HEK293 (cell line): Measurements from ENCODE around the gene RAB11FIP5.

Experiments used
- CTCF ChIA-PET: fragments of 350-600 bp; formaldehyde crosslinking; extraction: SDS; loops from one replicate; lab custom pipeline; 2021; ENCODE audit warnings: antibody characterized with exemption; lab: Yijun Ruan, JAX
- POLR2A ChIA-PET: fragments of 300-600 bp; formaldehyde crosslinking; extraction: SDS; loops from one replicate; lab custom pipeline; 2020; ENCODE audit warnings: antibody characterized with exemption, inconsistent platforms; lab: Yijun Ruan, JAX
- H3K27ac ChIP-seq: fragments of 200-500 bp; sonication (Bioruptor generic); 2 replicates; pipeline ENCODE4 v1.5.1; 2014; ENCODE audit warnings: low read depth, low read length, control low read depth, inconsistent platforms; ENCODE audit errors: extremely low read depth
- H3K36me3 ChIP-seq, 2 experiments: fragments of 200-500 bp in 1 of 2; sonication (Bioruptor generic) in 1 of 2; 1 replicate in 1 of 2; 2 replicates in 1 of 2; pipeline ENCODE4 v1.5.1; 2014 to 2017; ENCODE audit warnings: inconsistent platforms in 2 of 2, low read length in 2 of 2; ENCODE audit not compliant: control insufficient read depth in 2 of 2, insufficient read depth in 1 of 2
- H3K4me1 ChIP-seq: fragments of 200-500 bp; sonication (Bioruptor generic); 2 replicates; pipeline ENCODE4 v1.5.1; 2014; ENCODE audit warnings: mild to moderate bottlenecking, low read length, inconsistent platforms; ENCODE audit not compliant: control insufficient read depth, insufficient read depth
- H3K4me3 ChIP-seq: 2 replicates; pipeline ENCODE4 v1.5.1; 2011; ENCODE audit warnings: low read depth, mild to moderate bottlenecking, control low read depth, low read length, moderate library complexity
- H3K9me3 ChIP-seq: fragments of 200-500 bp; sonication (Bioruptor generic); 2 replicates; pipeline ENCODE4 v1.5.1; 2014; ENCODE audit warnings: low read depth, low read length, inconsistent platforms; ENCODE audit not compliant: control insufficient read depth, insufficient read depth
- EGR2 ChIP-seq: fragments of 450-650 bp; formaldehyde crosslinking; IDR thresholded peaks from 2 replicates; pipeline ENCODE4 v1.5.1; 2016; ENCODE audit warnings: low read depth, missing biosample characterization, missing genetic modification characterization
- GLI4 ChIP-seq: fragments of 450-650 bp; formaldehyde crosslinking; IDR thresholded peaks from 2 replicates; pipeline ENCODE4 v1.5.1; 2016; ENCODE audit warnings: missing biosample characterization, missing genetic modification characterization
- HOXC10 ChIP-seq: sonication (generic); formaldehyde crosslinking; IDR thresholded peaks from 2 replicates; pipeline ENCODE4 v1.8.1; 2023; ENCODE audit warnings: mild to moderate bottlenecking, missing genetic modification reagents
- KLF16 ChIP-seq: fragments of 450-650 bp; formaldehyde crosslinking; IDR thresholded peaks from 2 replicates; pipeline ENCODE4 v1.5.1; 2017; ENCODE audit warnings: missing biosample characterization, missing genetic modification characterization
- KLF8 ChIP-seq: fragments of 450-650 bp; formaldehyde crosslinking; IDR thresholded peaks from 2 replicates; pipeline ENCODE4 v1.5.1; 2016; ENCODE audit warnings: missing biosample characterization, missing genetic modification characterization
- ZBTB11 ChIP-seq: fragments of 450-650 bp; formaldehyde crosslinking; conservative IDR thresholded peaks from 2 replicates; pipeline ENCODE4 v1.5.1; 2016; ENCODE audit warnings: low read depth, missing biosample characterization, missing genetic modification characterization
- ZBTB17 ChIP-seq: fragments of 450-650 bp; formaldehyde crosslinking; IDR thresholded peaks from 2 replicates; pipeline ENCODE4 v1.5.1; 2016; ENCODE audit warnings: missing biosample characterization, missing genetic modification characterization
- ZFHX2 ChIP-seq: fragments of 450-650 bp; formaldehyde crosslinking; conservative IDR thresholded peaks from 2 replicates; pipeline ENCODE4 v1.5.1; 2016; ENCODE audit warnings: missing biosample characterization, missing genetic modification characterization
- ZNF138 ChIP-seq: fragments of 450-650 bp; formaldehyde crosslinking; IDR thresholded peaks from 2 replicates; pipeline ENCODE4 v1.5.1; 2016; ENCODE audit warnings: missing biosample characterization, missing genetic modification characterization, borderline replicate concordance
- ZNF155 ChIP-seq: fragments of 450-650 bp; formaldehyde crosslinking; IDR thresholded peaks from 2 replicates; pipeline ENCODE4 v1.5.1; 2016; ENCODE audit warnings: missing biosample characterization, missing genetic modification characterization
- ZNF23 ChIP-seq: fragments of 450-650 bp; formaldehyde crosslinking; IDR thresholded peaks from 2 replicates; pipeline ENCODE4 v1.5.1; 2016; ENCODE audit warnings: missing biosample characterization, missing genetic modification characterization, borderline replicate concordance
- ZNF629 ChIP-seq: fragments of 450-650 bp; formaldehyde crosslinking; IDR thresholded peaks from 2 replicates; pipeline ENCODE4 v1.5.1; 2017; ENCODE audit warnings: missing biosample characterization, missing genetic modification characterization
- ZNF843 ChIP-seq: fragments of 450-650 bp; formaldehyde crosslinking; IDR thresholded peaks from 2 replicates; pipeline ENCODE4 v1.5.1; 2016; ENCODE audit warnings: missing biosample characterization, missing genetic modification characterization
- TF ChIP-seq, protein P1 (sequence below): fragments of 450-650 bp; formaldehyde crosslinking; IDR thresholded peaks from 2 replicates; pipeline ENCODE4 v1.5.1; 2017; ENCODE audit warnings: missing biosample characterization, missing genetic modification characterization
- TF ChIP-seq, protein P2 (sequence below): fragments of 450-650 bp; formaldehyde crosslinking; IDR thresholded peaks from 2 replicates; pipeline ENCODE4 v1.5.1; 2016; ENCODE audit warnings: missing biosample characterization, missing genetic modification characterization
- TF ChIP-seq, protein P3 (sequence below): fragments of 450-650 bp; formaldehyde crosslinking; IDR thresholded peaks from 2 replicates; pipeline ENCODE4 v1.5.1; 2016; ENCODE audit warnings: missing biosample characterization, missing genetic modification characterization

RAB11FIP5 gene

DNA sequence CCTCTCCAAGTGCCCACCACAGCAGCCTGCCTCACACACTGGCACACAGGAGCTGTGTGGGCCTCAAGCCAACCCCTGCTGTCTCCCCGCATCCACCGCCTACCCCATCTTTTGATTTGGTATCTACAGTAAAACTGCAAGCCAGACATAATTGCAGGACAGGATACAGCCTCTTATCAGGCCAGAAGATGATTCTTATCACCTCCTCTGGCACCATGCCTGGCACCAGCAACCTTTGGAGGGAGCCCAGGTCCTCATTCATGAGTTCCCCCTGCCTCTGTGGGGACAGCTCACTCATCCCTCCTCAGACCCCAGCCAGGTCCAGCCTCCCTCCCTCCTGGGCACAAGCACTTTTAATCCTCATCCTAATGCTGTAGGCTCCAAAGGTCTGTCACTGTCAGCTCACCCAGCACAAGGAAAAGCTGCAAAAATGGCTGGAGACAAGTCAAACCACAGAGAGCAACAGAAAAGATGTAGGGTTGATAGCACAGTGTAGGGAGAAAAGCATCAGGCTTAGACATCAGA lies 9.7 kb downstream of the RAB11FIP5 start:
- TF ChIP-seq GLI4 (tag by site-specific recombination): no peak
- TF ChIP-seq, protein P1, sequence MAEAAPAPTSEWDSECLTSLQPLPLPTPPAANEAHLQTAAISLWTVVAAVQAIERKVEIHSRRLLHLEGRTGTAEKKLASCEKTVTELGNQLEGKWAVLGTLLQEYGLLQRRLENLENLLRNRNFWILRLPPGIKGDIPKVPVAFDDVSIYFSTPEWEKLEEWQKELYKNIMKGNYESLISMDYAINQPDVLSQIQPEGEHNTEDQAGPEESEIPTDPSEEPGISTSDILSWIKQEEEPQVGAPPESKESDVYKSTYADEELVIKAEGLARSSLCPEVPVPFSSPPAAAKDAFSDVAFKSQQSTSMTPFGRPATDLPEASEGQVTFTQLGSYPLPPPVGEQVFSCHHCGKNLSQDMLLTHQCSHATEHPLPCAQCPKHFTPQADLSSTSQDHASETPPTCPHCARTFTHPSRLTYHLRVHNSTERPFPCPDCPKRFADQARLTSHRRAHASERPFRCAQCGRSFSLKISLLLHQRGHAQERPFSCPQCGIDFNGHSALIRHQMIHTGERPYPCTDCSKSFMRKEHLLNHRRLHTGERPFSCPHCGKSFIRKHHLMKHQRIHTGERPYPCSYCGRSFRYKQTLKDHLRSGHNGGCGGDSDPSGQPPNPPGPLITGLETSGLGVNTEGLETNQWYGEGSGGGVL (tag by site-specific recombination): peak; percentile 18; the same call in 1 of the 2 replicates
- no peak for TF ChIP-seq ZNF23
- TF ChIP-seq ZNF629 (tag by site-specific recombination): no peak
- peak; percentile 69 for TF ChIP-seq ZBTB17 (tag by site-specific recombination)
- TF ChIP-seq ZNF155 (tag by site-specific recombination): no peak
- no peak for TF ChIP-seq ZBTB11 (tag by site-specific recombination)
- no peak for TF ChIP-seq HOXC10
- TF ChIP-seq, protein P2, sequence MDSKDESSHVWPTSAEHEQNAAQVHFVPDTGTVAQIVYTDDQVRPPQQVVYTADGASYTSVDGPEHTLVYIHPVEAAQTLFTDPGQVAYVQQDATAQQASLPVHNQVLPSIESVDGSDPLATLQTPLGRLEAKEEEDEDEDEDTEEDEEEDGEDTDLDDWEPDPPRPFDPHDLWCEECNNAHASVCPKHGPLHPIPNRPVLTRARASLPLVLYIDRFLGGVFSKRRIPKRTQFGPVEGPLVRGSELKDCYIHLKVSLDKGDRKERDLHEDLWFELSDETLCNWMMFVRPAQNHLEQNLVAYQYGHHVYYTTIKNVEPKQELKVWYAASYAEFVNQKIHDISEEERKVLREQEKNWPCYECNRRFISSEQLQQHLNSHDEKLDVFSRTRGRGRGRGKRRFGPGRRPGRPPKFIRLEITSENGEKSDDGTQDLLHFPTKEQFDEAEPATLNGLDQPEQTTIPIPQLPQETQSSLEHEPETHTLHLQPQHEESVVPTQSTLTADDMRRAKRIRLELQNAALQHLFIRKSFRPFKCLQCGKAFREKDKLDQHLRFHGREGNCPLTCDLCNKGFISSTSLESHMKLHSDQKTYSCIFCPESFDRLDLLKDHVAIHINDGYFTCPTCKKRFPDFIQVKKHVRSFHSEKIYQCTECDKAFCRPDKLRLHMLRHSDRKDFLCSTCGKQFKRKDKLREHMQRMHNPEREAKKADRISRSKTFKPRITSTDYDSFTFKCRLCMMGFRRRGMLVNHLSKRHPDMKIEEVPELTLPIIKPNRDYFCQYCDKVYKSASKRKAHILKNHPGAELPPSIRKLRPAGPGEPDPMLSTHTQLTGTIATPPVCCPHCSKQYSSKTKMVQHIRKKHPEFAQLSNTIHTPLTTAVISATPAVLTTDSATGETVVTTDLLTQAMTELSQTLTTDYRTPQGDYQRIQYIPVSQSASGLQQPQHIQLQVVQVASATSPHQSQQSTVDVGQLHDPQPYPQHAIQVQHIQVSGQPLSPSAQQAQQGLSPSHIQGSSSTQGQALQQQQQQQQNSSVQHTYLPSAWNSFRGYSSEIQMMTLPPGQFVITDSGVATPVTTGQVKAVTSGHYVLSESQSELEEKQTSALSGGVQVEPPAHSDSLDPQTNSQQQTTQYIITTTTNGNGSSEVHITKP: peak; percentile 66
- TF ChIP-seq ZNF138 (tag by site-specific recombination): no peak
- TF ChIP-seq ZFHX2 (tag by site-specific recombination): peak; percentile 83
- TF ChIP-seq EGR2 (tag by site-specific recombination): peak; percentile 70
- TF ChIP-seq KLF16 (tag by site-specific recombination): peak; percentile 39; the same call in 1 of the 2 replicates
- ChIA-PET POLR2A (no interaction called here), CTCF (no interaction called here)
- no peak overlapping the region for H3K4me3 ChIP-seq
- H3K4me1 ChIP-seq: peaks cover 10% of the 10 kb centered on the region
- no peak overlapping the region for H3K27ac ChIP-seq
- H3K36me3 ChIP-seq: peaks cover 0 to 48% of the 10 kb centered on the region in 2 experiments; a peak in 1 of 3 replicates
- no peaks in the 10 kb centered on the region for H3K9me3 ChIP-seq

DNA sequence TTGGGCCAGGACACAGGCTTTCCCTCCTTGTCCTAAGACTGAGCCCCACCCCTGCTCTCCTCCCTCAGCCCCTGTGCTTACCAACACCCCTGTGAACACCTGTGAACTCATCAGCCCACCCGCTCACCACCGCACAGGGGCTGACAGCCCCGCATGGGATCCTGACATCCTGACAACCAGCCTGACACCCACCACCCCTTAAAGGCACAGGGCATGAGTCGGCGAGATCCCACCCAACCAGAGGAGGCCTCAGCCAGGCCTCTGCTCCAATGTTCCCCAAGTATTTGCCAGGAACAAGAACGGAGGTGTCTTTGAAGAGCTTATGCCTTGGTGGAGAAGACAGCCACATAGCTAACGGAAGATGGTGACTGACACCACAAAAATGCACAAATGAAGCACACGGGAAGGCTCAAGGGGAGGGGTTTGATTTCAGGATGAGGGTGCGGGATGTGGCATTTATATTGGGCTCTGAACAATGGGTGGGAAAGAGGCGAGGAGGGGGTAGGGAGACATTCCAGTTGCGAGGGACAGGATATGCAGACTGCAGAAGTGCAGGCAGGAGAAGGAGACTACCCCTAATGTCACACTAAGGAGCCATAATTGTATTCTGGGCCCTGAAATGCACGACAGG lies 11.0 kb downstream of the RAB11FIP5 start:
- ChIA-PET CTCF (interaction anchor here (0.6 kb wide), 1 partner anchor 214 kb away, joined by 3 read pairs; no protein-coding TSS in a partner anchor), POLR2A (no interaction called here)
- TF ChIP-seq, protein P3, sequence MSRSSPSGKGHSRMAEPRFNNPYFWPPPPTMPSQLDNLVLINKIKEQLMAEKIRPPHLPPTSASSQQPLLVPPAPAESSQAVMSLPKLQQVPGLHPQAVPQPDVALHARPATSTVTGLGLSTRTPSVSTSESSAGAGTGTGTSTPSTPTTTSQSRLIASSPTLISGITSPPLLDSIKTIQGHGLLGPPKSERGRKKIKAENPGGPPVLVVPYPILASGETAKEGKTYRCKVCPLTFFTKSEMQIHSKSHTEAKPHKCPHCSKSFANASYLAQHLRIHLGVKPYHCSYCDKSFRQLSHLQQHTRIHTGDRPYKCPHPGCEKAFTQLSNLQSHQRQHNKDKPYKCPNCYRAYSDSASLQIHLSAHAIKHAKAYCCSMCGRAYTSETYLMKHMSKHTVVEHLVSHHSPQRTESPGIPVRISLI: no peak
- no peak for TF ChIP-seq ZNF843 (tag by site-specific recombination)
- TF ChIP-seq KLF8 (tag by site-specific recombination): no peak
- H3K9me3 ChIP-seq: no peaks in the 10 kb centered on the region
- H3K4me3 ChIP-seq: no peak overlapping the region
- peaks cover 0 to 44% of the 10 kb centered on the region in 2 experiments; a peak in 1 of 3 replicates for H3K36me3 ChIP-seq
- no peak overlapping the region for H3K27ac ChIP-seq
- peaks cover 10% of the 10 kb centered on the region for H3K4me1 ChIP-seq
